Stimulated activated CD8-positive, alpha-beta memory T cell treated with anti-CD3 and anti-CD28 coated beads, Interleukin-12 subunit alpha, Interleukin-12 subunit beta, amount 100 ng/mL, for 4 hours (primary cell): ENCODE measurements around the gene BARX2.

Experiments used
- DNase-seq: peaks from one replicate; pipeline ENCODE4 v3.0.0-alpha.2; 2020; ENCODE audit warnings: low read depth

Gene BARX2

GRCh38 chr11:129440028-129440713, 64.5 kb downstream of the BARX2 start:
- DNase-seq, result no peak

DNA sequence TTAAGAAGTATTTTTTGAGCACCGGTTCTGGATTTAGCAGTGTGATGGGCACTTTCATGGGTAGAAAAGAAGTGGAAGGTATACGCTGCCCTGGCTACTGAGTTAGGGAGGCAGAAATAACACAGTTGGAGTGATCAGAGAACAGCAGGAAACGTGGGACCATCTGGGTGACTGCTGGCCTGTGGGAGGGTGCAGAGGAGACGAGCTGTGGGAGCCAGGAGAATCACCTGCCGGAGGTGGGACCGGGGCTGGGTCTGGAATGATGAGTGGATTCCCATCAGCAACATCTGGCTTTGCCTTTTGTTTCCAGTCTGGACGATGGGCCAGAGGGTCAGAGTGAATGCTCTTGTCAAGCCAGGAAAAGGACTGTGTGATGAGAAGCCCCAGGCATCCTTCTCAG, 66.5 kb downstream of the BARX2 start:
- no peak for DNase-seq

DNA sequence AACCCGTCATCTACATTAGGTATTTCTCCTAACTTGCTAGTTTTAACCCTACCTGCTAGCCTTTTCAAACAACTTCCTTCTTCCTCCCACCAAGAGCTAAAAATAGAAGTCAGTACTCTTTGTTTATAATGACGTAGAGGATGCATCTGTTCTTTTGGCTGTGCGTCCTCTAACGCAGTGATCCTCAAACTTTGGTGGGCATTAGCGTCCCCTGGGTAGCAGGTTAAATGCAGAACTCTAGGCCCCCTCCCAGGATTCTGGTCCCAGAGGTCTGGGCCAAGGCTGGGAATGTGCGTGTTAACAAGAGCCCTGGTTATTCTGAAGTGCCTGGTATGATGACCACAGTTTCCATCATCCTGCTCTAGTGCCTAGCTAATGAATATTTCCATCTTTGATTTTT, 67.6 kb downstream of the BARX2 start:
- no peak for DNase-seq

DNA sequence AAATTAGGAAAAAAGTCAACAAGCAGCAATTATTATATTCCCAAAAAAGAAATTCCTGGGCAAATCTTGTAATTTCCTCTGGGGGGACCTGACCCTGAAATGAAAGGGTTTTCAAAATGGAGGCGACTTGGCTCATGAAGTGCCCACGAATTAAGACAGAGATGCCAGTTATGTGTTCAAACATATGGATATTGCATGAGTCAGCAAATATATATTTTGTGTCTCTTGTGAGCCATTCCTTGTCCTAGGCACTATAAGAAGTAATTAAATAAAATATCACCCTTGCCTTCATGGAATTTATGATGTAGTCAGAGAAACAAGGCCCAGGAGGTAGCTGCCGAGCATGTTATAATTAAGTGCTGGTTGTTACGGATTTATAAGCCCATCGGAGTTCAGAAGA, 68.6 kb downstream of the BARX2 start:
- no peak for DNase-seq

GRCh38 chr11:129445226-129445625, 69.6 kb downstream of the BARX2 start:
- no peak for DNase-seq

DNA sequence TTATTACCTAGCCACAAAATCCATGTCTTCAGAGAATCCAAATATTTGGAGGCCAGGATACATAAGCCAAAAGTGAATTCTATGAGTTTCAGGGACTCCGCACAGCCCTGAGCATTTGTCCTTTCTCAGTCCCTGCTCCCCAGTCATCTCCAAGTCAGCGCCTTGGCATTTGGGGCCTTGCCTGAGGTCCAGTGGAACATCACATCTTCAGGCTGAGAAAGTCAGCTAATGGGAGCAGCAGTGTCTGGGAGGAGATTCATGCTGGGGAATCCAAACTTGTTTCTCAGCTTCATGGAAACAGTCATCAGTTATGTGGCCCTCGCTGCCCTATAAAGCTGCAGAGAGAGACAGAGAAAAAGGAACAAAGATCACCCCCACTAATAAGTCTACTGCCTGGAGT, 70.9 kb downstream of the BARX2 start:
- DNase-seq, result no peak

DNA sequence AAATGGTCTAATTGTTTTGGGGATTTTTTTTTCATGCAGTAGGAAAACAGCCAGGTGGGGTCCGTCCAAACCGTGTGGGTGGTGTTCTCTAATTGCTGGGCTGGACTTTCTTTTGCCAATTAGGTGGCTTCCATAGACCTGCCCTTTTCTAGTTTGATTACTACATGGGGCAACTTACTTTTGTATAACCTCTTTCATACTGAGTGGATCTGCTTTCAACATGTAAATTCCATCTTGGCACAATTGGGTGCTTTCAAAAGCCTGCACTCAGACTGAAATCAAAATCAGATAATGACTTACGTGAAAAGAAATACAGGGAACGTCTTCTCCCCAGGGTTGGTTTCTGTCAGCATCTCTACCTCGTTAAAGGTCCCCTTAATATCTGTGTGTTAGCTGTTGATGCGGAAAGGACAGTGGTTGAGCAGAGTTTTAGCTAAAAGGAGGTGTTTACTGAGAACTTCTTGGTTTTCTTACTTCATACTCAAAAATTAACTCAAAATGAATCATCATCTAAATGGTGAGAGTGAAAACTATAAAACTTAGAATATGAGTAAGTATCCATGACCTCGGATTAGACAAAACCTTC, 72.1 kb downstream of the BARX2 start:
- DNase-seq, result no peak

DNA sequence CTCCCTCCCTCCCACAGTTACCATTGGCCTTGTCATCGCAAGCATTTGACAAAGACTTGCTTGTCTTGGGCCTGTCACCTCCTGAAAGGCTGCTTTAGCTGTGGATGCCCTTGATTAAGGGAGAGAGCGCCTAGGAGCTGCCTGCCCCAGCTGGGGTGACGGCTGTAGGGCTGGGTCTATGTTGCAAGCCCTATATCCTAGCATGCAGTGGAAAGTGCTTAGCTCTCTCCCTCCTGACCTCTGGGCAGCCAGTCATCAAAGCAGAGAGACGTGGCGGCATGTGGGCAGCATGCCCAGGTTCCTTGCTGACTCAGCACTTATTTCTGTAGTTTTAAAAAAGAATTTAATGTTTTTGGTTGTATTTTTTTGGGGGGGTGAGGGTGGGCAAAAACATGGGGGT, 75.9 kb downstream of the BARX2 start:
- no peak for DNase-seq

DNA sequence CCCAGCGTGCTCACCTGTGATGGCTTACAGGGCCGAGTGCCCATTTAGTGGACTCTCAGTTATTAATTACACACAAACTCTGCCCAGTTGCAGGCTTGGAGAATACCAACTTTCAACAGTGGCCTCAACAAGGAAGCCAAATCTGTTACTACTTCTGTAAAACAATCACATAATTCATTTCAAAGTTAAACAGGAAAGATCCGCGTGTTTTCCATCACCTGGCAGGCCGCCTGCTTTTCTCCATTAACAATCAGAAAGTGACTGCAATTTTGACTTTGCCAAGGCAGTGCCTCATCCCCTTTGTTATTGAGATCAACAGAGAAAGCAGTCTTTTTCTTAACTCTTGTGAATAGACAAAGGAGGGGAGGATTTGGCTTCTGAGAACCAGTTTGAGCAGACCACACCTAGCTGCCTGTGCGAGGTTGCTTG, 77.7 kb downstream of the BARX2 start:
- no peak for DNase-seq

GRCh38 chr11:129455101-129455500, 79.5 kb downstream of the BARX2 start:
- DNase-seq, result no peak

DNA sequence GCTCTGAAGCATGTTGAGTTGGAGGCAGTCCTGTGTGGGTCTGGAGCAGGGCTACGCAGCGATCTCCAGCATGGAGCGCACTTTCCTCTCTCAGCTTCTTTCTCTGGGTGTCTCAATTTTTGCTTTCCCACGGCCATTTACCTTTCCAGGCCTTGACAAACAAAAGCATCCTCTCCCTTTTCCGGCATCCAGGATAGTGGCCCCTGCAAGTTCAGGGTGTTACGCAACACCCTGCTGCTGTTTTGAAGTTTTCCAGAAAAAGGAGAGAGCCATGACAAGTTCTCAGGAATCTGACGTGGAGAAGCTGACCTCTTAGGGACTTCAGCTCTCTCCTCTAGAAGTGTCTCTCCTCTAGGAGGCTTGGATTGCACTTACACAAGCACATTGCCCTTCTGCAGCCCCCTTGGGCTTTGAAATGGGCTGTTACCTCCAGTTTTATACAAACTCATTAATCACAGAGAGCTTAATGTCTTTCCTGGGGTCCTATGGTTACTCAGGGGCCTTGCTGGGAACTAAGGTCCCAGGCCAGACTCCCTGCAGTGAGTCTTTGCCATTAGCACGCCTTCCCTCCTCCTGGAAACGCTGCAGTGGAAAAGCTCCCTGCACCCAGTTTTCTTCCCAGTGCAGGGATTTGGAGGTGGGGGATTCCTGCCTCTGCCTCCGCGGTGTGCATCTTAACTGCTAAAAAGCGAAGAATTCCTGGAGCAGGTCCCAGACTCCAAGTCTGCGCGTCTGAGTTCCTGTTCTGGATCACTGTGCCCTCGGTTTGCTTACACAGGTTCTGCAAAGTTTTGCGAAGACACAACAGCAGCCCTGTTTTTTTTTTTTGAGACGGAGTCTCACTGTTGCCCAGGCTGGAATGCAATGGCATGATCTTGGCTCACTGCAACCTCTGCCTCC, 80.4 kb downstream of the BARX2 start:
- no peak for DNase-seq

DNA sequence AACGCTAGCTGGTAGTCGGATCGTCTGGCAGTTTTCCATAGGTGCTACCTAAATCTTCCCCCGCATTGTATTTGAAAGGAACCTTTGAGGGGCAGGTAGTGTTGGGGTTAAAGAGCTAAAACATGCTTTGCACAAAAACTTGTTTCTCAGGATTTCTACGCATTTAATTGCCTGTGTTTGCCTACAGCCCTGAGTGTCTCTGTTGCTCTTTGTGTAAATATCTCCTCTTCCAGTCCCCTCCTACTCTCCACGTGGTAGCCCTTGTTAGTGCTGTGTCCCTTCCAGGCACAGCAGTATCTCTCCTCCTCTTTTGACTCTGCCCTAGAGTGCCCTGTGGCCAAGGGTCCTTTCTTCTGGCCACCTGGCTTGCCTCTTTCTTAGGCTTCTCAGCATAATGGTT, 81.7 kb downstream of the BARX2 start:
- no peak for DNase-seq

GRCh38 chr11:129458278-129458677, 82.6 kb downstream of the BARX2 start:
- no peak for DNase-seq

DNA sequence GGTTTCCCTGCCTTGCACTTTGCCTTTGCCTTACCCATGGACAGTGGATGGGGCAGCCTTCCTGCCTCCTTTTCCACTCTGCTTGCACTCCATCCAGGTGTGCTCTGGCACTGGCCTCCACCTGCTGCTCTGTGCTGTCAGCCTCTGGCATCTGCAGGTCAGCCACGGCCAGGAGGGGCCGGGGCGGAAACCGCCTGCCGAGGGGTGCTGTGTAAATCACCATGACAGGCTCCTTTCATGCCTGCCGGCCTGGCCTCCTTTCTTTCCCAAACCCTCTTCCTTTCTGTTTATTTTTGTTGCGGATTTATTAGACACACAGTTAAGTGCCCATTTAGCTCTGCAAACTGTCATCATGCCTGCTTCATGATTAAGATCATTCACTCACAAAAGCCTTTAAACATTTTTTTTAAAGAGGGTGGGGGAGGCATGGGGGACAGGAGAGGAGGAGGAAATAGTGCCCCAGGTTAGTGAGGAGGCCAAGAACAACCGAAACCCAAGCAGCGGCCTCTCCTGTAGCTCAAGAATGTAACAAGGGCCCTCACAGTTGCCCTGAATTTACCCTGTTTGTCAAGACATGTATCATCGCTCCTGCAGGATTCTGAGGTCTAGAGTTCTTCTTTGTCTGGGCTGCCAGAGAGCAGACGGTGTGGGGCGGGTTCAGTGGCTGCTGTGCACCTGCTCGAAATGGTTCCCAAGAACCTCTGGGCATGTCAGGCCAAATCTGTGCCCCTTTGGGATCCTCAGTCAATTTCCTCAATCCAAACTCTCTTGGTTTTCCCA, 83.3 kb downstream of the BARX2 start:
- no peak for DNase-seq

- no peak for DNase-seq
Measured at GRCh38 chr11:129460714-129461113, 85.1 kb downstream of the BARX2 start.

- DNase-seq, result no peak
Measured at GRCh38 chr11:129484068-129484467, 108.4 kb downstream of the BARX2 start.

- no peak for DNase-seq
Measured at GRCh38 chr11:129489249-129489648, 113.6 kb downstream of the BARX2 start.

DNA sequence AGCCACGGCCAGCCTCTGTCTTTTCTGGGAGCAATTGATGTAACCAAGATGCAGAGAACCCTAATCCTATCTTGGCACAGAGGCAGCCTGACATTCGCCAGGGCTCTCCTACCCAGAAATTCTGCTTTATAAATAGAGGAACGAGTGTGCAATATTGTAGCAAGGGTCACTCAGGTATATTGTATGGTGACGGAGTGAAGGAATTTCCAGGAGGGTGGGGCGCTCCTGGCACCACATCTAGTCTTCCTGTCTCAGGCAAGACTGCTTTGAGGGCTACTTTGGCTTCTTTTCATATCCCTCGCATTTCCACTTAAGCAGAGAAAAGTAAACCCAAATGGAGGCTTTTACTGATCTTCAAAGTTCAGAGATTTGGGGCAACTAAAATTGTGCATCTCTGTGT, 114.4 kb downstream of the BARX2 start:
- no peak for DNase-seq

DNA sequence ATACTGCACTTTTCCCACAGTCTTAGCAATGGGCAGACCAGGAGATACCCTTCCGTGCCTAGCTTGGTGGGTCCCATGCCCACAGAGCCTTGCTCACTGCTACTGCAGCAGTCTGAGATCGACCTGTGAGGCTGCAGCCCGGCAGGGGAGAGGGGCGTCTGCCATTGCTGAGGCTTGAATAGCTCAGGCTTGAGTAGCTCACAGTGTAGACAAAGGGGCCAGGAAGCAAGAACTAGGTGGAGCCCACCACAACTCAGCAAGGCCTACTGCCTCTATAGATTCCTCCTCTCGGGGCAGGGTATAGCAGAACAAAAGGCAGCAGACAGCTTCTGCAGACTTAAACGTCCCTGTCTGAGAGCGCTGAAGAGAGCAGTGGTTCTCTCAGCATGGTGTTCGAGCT, 118.1 kb downstream of the BARX2 start:
- no peak for DNase-seq
